GM12873 (cell line): ENCODE results near the gene DAP.

ENCODE experiments used
- CTCF ChIP-seq: IDR thresholded peaks from 2 replicates; pipeline ENCODE4 v1.5.1; 2012; ENCODE audit warnings: low read depth, mild to moderate bottlenecking, moderate library complexity, low read length, control low read depth; ENCODE audit not compliant: insufficient read depth; ENCODE audit errors: missing control alignments

The DAP gene

GRCh38 chr5:10673017-10673389 is 88.0 kb downstream of the DAP start:
- TF ChIP-seq CTCF = no peak

GRCh38 chr5:10672146-10673016 is 88.7 kb downstream of the DAP start:
- TF ChIP-seq CTCF = no peak

GRCh38 chr5:10671041-10672008 is 89.7 kb downstream of the DAP start:
- TF ChIP-seq CTCF = no peak

- no peak for TF ChIP-seq CTCF
These were observed 91.1 kb downstream of the DAP start for GRCh38 chr5:10669983-10670382.

GRCh38 chr5:10668697-10669096 is 92.3 kb downstream of the DAP start:
- TF ChIP-seq CTCF = no peak

GRCh38 chr5:10667431-10668057 is 93.5 kb downstream of the DAP start:
- no peak for TF ChIP-seq CTCF
